GM21619 (cell line): ENCODE data around the gene PCGF2.
"Not testable (repeated sequence)": the region's sequence is repeated elsewhere in the genome, so short reads cannot be mapped to it uniquely, and the experiment has no call there.

ENCODE experiments used
- ATAC-seq: cut with Tn5 transposase; IDR thresholded peaks from one replicate; pipeline ENCODE4 v1.9.1; 2021; ENCODE audit not compliant: unreplicated experiment

The PCGF2 gene

DNA sequence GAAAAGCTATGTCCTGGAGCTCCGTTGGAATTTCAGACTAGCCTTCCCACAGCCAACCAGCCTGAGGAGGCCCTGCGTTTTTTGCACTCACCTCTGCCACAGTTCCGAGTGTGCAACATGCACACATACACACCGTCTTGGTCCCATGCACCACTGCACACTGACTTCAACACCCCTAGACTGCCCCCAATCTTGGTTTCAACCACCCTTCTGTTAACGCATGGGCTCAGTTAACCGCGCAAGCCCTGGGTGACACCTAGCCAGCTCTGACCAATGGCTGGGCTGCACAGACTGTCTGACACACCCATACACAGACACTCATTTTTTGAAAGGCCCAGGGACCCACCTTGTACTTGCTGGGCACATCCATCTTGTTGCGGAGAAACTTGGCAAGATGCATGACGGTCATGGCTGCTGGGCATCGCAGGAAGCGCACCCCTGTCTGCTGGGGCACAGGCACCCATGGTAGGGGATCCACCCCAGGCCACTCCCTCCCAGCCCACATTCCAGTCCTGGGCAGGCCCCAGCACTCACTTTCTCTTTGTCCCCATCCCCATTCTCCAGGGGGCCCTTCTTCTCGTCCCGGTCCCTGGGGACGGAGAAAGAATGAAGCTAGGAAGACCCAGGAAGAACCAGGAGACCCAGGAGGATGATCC lies 10.0 kb downstream of the PCGF2 start:
- no peak for ATAC-seq

DNA sequence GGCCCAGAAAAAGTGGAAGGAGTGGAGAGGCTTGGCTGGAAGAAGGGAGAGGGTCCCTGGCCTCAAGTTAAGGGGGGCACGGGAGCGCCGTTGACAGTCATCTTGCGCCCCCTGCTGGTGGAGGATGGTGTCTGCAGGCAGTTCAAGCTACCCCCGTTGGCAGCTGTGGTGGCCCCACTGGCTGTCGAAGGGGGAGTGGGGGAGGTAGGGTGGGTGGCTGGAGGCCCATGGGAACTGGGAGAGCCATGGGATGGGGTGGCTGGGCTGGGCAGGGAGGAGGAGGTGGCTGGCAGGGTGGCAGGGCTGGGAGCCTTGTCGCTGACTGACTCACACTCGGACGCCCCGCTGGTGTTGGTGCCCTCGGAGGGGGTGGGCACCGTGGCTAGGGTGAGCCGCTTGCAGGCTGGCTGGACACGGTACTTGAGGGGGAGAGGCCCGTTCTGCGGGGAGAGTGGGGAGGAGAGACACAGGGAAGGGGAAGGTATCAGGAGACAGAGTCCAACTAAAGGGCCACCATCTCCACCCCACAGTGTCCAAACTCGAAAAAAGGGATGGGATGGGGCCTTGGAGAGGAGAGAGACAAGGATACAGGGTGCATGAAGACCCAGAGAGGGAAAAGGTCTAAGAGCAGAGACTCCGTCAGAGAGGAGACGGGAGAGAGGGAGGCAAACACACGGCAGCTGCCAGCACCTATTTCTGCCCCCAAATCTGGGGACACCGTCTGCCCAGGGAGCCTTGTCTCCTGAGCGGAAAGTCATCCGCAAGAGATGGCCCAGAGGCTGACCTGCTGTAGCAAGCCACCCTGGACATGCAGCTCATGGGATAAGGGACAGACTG lies 12.8 kb downstream of the PCGF2 start:
- ATAC-seq, result no peak

DNA sequence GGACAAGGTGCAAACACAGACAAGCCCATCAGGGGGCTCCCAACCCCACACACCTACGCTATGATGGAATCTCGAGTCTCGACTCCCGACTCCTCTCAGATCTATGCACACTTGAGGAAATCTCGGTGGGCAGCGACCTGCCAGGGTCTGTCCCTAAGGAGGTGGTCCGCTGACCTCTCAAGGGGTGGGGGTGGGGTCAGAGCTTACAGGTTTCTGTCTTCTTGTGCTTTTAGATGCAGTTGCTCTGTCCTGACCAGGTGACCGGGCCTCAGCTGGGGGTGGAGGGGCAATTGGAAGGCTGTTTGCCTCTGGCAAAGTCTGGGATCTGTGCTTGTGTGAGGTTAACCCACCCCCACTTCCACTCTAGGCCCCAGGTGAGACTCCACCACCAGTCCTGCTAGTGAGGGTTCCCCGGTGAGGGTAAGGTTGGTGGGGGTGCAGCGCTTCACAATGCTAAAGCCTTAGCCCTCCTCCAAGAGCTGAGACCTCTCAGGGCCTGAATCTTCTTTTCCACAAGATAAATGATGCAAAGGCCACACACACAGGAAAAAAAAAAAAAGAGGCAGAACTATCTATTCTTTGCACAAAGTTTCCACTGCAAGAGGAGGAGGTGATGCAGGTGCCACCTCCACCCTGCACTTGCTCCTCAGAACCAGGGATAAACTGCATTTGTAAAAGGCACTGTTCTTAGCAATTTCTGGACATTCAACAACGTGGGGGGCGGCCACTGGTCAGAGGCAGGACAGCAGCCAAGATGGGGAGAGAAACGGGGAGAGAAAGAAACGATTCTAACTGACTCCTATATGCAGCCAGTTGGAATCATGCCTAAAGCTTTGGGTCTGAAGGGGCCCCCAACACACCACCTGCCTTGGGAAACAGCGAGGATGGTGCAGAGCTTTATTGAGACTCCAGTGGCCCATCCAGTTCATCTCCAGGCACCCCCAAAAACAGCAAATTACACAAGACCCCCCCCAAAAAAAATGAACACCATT lies 13.9 kb downstream of the PCGF2 start:
- ATAC-seq, result no peak

DNA sequence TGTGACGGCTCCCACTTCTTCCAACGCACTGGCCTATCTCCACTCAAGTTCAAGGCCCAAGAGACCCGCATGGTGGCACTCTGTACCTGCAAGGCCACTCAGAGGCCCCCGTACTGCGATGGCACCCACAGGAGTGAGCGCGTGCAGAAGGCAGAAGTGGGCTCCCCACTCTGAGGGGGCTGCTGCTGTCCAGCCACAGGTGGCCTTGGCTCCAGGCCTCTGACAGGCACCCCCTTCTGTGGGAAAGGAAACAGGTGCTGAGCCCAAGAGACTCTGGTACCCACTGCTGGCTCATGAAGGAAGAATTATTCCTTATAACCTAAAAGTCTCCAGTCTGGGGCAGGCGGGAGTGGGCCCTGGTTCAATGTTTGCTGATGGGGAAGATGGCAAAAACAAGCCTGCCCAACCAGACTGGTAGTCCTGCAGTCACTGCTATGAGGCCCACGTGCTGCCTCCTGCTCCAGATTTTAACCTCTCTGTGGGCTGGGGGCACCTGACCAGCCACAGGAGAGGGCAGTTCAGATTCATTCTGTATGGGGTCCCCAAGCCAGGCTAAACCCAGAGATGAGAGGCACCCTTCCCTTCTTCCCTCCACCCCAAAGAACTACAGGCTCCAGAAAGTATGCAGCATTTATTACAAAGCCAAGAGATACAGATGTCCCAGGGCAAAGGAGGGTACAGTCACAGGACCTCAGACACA lies 14.7 kb downstream of the PCGF2 start:
- ATAC-seq, result no peak

DNA sequence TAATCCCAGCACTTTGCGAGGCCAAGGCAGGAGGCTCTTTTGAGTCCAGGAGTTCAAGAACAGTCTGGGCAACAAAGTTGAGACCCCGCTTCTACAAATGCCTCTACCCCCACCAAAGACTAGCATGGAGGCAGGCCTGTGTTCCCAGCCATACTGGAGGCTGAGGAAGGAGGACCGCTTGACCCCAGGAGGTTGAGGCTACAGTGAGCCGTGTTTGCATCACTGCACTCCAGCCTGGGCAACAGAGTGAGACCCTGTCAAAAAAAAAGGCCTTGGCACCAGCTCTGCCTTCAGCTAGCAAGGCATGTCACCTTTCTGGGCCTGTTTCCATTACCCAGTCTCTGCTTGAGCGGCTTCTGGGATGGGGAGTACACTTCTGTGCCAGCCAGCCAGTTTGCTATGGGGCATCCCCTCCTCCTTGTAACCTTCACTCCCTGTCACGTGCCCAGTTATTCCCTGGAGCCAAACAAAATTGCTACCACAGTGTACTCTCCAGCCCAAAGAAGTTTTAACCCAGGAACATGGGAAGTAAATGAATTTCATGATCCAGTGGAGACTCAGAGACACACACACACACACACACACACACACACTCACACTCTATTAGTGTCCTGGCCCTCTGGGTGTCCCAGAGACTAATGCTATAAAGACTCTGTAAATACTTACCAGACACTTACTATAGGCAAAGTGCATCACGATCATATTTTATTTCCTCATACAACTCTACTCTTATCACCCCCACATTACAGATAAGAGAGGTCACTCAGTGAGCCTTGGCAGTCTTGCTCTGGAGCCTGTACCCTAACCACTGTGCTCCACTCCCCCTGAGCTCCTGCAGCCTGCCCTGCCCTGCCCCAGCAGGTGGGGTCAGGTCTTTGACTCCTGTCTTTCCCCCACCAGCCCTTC lies 15.5 kb downstream of the PCGF2 start:
- no peak for ATAC-seq

DNA sequence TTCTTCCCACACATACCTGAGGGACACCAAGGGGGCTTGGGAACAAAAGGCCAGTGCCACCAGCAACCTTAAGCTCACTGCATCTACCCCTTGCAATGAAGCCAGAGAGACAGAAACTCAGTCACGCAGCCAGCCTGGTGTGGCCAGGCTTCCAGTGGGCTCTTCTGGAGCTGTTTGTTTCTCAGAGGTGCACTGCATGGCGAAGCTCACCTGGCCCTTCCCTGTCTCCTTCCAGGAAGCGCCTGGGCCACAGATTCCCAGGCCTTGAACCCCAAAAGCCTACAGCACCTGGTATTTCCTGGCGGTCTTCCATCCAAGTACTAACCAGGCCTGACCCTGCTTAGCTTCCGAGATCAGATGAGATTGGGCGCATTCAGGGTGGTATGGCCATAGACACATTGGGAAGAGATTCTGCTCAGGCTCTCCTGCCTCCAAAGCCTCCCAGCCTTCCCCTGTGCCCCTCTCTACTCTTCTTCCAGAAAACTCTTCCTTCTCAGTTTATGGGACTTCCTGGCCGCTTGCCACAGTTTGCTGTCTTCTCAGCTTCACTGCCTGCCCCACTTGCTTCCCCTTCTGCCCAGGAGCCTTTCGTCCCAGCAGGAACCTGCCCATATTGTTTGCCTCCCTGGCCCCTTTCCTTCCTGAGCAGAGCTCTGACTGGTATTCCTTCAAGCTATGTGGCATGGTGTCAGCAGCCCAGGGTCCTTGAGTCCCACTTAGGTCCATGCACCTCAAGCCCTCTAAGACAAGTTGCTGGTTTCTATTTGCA lies 16.4 kb downstream of the PCGF2 start:
- no peak for ATAC-seq

DNA sequence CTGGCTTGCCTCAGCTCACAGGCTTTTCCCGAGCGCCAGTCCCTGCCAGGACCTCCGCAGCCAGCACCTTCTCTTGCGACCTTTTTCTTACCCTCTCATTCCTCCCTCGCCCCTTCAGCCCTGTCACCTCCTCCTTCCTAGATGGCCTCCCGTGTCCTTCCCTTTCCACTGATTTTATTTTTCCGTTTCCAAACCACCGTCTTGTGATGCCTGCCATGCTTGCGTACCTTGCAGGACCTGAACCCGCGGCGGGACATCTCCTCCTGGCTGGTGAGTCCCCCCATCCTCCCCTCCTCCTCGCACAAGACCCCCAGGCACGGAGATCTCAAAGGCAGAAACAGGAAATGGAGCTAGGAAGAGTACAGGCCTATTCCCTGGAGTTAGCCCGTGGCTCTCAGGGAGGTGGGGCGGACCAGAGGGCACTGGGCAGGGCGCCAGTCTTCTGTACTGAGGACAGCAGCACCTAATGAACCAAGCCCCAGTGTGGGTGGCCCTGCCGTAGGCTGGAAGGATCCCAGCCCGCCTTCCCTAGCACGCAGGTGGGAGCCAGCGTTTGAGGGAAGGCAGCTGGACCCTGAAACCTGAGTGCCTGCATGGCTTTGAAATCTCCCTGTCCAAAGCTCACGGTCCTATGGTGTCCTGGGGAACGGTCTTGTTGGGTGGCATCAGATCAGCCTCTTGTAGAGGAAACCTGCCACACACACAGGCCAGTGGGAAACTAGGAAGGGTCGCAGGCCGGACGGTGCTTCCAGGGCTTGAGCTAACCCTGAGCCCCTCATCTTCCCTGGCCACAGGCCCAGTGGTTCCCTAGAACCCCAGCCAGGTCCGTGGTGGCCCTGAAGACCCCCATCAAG lies 17.4 kb downstream of the PCGF2 start:
- no peak for ATAC-seq

DNA sequence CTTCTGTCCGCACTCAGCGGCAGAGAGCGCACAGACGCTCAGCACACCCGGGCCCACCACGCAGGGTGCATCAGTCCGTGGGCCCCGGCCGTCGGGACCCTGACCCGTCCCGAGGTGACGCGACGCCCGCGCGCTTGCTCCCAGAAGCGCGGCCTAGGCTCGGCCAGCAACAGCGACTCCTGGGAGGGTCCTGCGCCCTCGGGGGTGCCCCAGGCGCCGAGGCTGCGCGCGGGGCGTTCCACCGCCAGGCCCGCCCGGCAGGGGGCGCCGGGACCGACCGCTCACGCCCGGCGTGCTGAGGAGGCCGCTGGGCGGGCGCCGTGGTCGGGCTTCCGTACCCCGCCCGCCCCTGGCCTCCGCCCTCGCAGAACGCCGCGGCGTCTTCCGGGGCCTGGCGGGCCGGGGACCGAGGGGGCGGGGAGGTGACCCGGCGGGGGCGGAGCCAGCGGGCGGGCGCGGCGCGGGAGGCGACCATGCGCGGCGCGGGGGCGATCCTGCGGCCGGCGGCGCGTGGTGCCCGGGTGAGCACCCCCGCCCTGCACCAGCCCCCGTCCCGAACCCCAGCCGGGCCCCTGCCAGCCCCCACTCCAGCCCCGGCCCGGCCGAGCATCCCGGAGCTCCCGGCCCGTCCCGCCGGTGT lies 18.1 kb downstream of the PCGF2 start, which contains the start of gene CISD3:
TSS of gene CISD3 (plus strand) at position 456 of the 640 bp plus-strand sequence. CDS start at position 474, 18 bp downstream.
- ATAC-seq, result peak; percentile 62

DNA sequence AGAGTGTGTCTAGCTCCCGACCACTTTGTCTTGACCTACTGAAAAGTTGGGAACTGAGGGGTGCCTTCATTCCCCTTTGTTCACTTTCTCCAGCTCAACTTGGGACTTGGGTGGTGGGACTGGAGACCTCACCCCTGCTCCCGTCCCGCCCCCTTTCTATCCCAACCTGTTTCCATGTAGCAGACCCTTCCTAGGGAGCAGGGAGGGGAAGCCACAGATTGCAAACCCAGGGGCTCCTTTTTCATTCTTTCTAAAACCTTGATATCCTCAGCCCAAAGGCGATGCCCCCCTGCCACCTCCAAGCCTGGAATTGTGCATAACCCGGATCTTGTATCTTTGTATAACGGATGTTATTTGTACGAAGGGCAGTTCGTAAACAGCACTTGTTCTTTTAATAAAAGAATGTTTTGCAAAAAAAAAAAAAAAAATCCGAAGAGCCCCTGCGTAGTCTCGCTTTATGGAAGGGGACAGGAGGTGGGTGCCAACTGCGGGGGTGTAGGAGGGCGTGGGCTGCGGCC lies 18.7 kb downstream of the PCGF2 start:
- ATAC-seq, result no peak

DNA sequence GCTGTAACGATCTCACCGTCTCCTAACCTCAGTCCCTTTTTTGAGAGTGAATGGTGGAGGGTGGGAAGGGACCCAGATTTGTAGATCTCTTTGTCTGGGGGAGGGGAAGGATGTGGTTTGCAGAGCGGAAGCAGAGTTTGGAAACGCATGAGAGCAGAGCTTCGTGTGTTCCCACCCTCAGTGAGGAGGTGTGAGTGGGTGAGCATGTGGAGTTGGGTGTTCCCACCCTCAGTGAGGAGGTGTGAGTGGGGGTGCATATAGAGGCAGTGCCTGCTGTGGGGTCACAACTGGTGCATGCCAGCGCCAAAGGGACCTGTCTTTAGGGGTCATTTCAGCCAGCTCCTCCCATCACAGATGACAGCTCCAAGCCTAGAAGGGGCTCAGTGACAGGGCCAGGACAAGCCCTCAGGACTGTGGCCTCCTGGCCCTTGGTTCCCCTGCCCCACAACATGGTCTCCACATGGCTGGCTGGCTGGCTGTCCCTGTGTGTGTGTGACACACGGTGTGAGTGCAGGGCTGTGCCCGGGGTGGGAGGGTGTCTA lies 19.8 kb downstream of the PCGF2 start:
- no peak for ATAC-seq

DNA sequence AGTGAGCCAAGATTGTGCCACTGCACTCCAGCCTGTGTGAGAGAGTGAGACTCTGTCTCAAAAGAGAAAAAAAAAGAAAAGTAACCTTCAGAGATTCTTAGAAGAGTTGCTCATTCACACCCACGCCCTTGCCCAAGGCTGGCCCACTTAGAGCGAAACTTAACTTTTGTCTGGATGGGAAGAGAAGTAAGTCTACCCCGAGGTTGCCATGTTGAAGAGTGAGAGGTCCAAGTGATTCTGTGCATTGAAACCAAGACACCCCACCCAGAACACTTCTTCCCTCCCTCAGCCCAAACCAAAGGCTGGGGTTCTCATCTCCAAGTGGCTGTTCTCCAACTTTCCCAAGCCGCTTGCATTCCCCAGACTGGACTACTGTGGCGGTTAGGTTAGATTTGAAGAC lies 20.4 kb downstream of the PCGF2 start:
- ATAC-seq, result no peak

DNA sequence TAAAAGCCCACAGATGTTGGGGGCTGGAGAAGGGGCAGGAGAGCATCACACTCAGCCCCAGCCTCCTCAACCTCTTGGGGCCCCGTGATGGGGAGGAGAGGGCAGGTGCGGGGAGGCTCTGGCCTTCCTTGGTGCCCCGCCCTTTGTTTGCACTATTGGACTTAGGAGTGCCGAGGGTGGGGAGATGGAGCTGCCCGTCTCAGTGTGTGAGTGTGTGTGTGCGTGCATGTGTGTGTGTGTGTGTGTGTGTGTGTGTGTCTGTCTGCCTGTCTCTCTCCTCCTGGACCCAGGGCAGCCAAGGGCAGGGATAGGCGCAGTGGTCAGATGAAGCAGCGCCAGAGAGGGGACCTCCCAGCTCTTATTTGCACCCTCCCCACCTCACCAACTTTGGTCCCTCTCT lies 22.0 kb downstream of the PCGF2 start:
- ATAC-seq, result not testable (repeated sequence)

DNA sequence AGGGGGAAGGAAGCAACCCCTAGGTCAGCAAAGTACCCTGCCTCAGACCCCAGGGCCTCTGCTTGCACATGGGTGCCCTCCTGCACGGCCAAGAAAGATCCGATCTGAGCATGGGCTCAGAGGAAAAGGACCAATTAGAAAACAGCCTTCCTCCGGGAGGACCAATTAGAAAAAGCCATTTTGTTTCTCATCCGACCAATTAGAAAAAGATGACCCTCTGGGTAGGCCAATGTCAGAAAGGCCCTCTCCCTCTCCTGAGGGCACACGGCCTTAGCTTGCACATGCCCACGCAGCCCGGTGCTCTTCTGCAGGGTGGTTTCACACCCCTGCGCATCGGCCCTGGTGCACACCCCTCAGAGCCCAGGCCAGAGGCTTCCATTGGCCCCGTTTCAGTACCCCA lies 23.1 kb downstream of the PCGF2 start:
- ATAC-seq, result no peak

DNA sequence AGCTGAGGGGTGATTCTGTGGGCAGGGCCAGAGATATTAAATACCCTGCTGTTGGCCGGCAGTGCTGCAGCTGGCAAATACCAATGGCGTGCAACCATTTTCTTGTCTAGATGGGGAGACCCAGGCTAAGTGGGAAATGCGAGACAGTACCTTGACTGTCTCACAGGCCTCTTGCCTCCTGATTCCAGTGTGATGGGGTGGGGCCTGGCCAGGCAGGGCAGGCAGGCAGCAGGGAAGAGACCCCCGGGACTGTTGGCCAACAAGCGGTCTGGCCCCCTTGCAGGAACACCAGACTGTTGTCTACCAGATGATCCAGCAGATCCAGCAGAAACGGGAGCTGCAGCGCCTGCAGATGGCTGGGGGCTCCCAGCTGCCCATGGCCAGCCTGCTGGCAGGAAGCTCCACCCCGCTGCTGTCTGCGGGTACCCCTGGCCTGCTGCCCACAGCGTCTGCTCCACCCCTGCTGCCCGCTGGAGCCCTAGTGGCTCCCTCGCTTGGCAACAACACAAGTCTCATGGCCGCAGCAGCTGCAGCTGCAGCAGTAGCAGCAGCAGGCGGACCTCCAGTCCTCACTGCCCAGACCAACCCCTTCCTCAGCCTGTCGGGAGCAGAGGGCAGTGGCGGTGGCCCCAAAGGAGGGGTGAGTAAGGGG lies 23.7 kb downstream of the PCGF2 start:
- ATAC-seq, result no peak

DNA sequence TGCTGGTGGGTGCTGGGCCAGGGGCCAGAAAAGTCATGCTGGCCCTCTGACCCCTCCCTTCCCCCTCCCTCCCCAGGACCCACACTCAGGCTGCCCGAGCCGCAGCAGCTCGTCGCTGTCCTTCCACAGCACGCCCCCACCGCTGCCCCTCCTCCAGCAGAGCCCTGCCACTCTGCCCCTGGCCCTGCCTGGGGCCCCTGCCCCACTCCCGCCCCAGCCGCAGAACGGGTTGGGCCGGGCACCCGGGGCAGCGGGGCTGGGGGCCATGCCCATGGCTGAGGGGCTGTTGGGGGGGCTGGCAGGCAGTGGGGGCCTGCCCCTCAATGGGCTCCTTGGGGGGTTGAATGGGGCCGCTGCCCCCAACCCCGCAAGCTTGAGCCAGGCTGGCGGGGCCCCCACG lies 26.3 kb downstream of the PCGF2 start:
- no peak for ATAC-seq

DNA sequence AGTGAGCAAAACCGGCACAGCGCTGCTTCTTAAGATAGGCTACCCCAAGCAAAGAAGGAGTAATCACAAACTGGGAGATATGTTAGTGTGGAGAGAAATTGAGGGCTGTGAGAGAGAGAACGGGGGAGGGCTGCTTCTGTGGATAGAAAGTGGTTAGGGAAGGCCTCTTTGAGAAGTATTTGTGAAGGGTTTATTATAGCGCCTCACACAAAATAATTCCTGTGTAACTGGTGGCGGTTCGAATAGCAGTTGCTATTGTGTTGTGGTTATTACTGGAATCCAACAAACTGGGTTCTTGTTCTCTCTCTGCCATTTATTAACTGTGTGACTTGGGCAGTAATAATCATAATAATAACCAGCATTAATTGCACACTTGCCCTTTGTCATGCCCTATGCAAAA lies 27.2 kb downstream of the PCGF2 start:
- no peak for ATAC-seq
